ENCODE results near the gene PLXNA4.

PLXNA4 gene

DNA sequence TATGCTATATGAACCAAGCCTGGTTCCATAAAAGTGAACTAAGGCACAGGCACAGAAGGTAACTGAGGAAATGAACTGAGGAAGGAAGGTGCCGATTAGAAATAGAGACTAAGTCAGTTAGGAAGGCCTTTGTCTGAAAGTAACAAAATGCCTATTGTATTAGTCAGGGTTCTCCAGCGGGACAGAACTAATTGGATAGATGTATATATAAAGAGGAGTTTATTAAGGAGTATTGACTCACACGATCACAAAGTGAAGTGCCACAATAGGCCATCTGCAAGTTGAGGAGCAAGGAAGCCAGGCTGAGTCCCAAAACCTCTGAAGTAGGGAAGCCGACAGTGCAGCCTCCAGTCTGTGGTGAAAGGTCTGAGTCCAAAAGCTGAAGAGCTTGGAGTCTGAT is 13.9 kb upstream of the PLXNA4 start:
- DNase-seq (ENCODE audit: low read depth in 2 of 3, low spot score in 2 of 3) = no peak

DNA sequence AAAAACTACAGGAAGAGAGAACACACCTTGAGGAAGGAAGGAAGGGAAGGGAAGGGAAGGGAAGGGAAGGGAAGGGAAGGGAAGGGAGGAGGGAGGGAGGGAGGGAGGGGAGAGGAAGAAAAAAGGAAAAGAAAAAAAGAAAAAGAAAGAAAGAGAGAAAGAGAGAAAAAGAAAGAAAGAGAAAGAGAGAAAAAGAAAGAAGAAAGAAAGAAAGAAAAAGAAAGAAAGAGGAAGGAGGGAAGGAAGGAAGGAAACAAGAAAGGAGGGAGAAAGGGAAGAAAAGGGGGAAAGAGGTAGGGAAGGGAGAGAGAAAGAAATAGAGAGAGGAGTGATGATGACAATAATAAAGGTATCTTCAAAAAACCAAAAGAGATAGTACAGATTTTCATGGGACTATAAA is 12.3 kb upstream of the PLXNA4 start:
- DNase-seq (ENCODE audit: low read depth in 2 of 3, low spot score in 2 of 3) = no peak

DNA sequence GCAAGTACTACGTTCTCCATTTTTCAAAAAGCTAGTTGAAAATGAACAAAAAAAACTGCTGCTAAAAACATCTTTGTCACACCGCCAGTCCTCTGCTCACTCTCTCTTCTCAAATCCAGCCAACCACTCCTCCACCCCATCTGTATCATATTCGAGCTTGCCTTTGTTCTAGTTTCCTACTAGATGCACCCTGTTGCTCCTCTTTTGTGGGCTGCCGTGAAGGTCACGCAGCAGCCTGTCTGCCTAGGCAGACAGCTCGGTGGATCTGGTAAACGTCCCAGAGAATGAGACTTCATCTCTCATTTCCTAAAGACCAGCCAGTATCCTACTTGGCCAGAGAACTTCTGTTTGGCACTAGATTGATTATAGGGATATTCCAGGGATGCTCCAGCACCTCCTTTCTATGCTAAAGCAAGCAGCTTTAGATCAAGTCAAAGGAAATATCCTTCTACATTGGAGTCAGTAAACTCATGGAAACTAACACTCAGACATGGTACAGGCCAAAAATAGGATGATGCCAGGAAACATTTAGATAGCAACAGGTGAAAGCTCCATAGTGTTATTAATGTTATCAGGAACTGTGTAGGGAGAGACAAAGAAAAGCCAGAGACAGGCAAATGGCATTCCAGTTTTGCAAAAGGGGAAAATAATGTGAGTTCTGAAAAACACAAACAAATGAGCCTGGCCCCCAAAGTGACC is 8.7 kb upstream of the PLXNA4 start:
- DNase-seq (ENCODE audit: low read depth in 2 of 3, low spot score in 2 of 3) = no peak

DNA sequence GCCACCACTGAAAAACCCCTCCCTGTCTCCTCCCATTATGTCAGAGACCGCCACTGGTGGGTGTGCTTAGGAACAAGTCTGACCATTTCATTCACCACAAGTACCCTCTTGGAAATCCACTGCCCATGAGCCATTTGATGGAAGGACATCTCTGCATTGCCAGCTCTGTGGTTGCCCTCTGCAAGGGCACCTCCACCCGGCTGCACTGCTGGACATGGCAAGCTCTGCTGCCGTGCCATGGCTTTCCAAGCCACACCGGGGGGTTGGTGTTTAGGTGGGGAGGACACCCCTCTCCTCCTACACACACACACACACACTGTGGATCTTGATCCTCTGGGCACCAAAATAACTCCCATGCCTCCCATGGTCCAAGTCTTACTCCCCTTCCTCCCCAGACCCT is 5.2 kb upstream of the PLXNA4 start:
- DNase-seq (ENCODE audit: low read depth in 2 of 3, low spot score in 2 of 3) = no peak

DNA sequence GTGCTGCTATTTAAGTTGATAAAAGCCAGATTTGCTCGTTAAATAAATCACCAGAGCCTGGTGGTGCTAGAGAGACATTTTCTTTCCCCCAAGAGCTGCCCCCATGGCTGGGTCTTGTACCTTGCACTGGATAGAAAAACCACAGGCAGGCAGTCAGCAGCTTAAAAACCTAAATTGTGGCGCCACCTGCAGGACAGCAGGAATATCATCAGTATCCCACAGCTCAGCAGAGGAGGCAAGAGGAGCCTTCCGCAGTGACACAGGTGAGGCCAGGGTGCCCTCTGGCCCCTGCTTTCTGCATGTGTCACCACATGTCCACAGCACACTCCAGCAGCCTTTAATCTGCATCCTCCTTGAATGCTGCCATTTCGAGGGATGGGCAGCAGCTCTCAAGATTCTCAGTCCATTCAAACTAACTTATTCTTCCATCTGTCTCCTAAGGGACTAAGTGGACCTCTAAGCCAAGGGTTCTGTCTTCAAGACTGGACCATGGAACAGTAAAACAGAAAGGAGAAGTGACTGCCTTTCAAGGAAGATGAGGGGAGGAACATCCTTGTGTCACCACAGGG is 4.5 kb upstream of the PLXNA4 start:
- DNase-seq (ENCODE audit: low read depth in 2 of 3, low spot score in 2 of 3) = peak in 1 of 3 experiments; percentile 40

GRCh38 chr7:132580277-132580676 is 4.0 kb upstream of the PLXNA4 start:
- DNase-seq (ENCODE audit: low read depth in 2 of 3, low spot score in 2 of 3) = no peak

GRCh38 chr7:132579260-132579899 is 3.1 kb upstream of the PLXNA4 start:
- no peak for DNase-seq (ENCODE audit: low read depth in 2 of 3, low spot score in 2 of 3)

GRCh38 chr7:132578826-132579225 is 2.6 kb upstream of the PLXNA4 start:
- DNase-seq (ENCODE audit: low read depth in 2 of 3, low spot score in 2 of 3) = no peak

- DNase-seq (ENCODE audit: low read depth in 2 of 3, low spot score in 2 of 3) = no peak
Observed at GRCh38 chr7:132578050-132578370, 1.7 kb upstream of the PLXNA4 start.

DNA sequence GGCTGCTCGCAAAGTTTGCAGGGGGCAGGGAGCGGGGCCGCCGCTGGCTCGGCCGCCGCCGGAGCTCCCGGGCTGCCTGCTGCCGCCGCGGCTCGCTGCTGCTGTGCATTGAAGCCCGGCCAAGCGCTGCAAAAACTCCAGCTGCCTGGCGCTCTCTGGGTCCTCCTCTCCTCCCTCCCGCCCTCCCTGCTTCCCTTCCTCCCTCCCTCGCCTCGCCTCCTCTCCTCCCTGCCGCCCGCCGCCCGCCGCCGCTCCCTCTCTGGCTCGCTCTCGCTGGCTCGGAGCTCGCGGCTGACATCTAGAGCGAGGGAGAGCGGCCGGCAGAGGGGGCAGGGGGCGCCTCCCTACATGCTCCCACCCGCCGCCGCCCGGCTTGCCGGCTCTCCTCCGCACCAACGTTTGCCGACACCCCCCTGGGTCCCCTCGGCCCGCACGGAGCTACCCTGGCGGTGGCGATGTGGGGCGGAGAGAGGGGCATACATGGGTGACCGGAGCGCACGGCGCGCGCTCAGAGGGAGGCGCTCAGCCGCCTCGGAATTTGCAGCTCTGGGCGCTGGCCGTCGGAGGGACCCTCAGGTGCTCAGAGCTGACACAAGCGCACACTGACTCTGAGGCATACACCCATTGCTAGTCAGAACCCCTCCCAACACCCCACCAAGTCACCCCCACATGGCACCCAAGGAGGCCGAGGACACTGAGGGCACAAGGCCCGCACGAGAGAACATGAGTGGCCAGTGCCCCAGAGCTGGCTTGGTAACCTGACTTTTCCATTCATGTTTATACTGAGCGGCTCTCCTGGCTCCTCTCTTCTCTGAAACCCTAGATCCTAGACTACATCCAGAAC is 1.2 kb upstream of the PLXNA4 start:
- DNase-seq (ENCODE audit: low read depth in 2 of 3, low spot score in 2 of 3) = no peak

DNA sequence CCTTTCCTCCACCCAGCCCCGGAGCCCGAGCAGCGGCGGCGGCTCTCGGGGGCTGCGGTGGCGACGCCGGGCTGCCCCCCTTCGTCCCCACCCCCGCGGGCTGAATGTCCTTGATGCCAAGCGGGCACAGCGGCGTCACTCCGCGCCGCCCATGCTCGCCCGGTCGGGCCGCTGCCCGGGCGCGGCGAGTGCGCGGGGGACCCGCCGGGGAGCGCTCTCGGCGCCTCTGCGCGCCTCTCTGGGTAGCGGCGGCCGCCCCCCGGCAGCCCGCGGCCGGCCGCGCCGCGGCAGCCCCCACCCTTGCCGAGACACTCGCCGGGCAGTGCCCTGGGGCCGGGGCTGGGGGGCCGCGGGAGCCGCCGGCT is 433 bp upstream of the PLXNA4 start:
- no peak for DNase-seq (ENCODE audit: low read depth in 2 of 3, low spot score in 2 of 3)

DNA sequence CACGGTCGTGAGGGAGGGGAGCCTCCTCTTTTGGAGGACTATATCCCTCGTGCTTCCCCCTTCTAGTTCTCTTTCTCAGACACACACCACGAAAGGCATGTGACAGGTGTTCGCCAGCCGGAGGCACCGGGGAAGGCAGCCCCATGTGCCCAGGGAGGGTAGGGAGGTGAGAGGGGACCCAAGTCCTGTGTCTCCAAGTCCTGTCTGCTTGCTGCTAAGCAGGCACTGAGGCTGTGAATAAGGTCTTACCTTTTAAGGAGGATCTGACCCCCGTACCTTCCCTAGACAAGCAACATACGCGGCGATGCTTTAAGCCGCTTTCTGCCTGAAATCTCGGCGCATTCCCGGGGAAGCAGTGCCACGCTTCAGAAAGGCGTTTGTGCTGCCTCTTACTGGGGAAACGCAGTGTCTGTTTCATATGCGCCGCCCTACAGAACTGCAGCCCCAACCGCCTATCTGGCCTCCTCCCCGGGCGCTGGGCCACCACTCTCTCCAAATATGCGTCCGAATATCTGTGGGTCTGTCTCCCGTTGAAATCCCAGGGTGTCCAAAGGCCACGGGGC is 770 bp downstream of the PLXNA4 start:
- no peak for DNase-seq (ENCODE audit: low read depth in 2 of 3, low spot score in 2 of 3)

DNA sequence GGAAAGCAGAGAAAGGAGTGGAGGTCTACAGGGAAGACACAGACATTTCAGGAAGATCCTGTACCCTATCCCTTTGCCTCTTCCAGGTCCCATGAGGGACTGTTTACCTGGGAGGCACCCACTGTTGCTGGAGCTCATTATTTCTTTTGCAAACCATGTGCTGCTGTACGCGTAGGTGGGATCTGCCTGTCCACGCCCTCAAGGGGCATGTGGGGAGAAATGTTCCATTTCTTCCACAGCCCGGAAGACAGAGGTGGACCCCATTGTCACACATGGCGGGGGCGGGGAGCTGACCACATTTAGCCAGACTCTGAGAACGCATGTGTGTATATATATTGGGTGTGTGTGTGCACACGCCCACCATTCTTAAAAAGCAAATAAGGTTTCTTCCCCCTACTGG is 2.0 kb downstream of the PLXNA4 start:
- no peak for DNase-seq (ENCODE audit: low read depth in 2 of 3, low spot score in 2 of 3)

- no peak for DNase-seq (ENCODE audit: low read depth in 2 of 3, low spot score in 2 of 3)
Observed at GRCh38 chr7:132573251-132573955, 2.9 kb downstream of the PLXNA4 start.

- no peak for DNase-seq (ENCODE audit: low read depth in 2 of 3, low spot score in 2 of 3)
Observed at GRCh38 chr7:132572526-132572925, 3.7 kb downstream of the PLXNA4 start.

- no peak for DNase-seq (ENCODE audit: low read depth in 2 of 3, low spot score in 2 of 3)
Observed at GRCh38 chr7:132571970-132572369, 4.3 kb downstream of the PLXNA4 start.

DNA sequence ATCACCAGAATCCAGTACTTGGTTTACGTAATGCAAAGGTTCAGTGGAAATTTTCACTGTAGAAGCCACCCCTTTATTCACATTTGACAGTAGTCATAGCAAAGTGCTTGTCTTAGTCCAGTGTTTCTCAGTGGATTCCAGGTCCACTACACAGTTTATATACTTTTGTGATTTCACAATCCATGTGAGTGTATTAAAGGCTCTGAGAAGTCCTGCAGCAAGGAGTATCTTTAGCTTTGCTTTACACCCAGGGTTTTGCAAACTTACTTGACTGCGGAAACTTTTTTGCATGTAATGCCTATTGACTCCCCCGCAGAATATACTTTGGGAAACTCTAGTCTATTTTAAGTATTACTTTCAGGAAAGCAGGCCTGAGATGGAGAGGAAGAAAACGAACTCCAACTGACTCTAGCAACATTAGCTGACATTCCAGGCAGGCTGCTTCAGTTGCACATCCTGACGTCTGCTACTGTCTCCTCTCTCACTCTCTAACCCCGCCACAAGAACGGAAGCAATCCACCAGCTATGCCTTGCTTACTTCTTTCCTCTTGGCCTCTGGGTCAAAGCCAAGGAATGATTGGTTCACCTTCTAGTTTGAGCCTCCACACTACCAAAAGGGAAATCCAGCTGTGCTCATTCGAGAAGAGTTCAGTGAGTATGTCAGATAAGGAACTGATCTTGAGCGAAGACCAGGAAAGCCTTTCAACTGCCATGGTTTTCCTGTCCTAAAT is 6.2 kb downstream of the PLXNA4 start:
- no peak for DNase-seq (ENCODE audit: low read depth in 2 of 3, low spot score in 2 of 3)

- DNase-seq (ENCODE audit: low read depth in 2 of 3, low spot score in 2 of 3) = no peak
Observed at GRCh38 chr7:132568962-132569361, 7.3 kb downstream of the PLXNA4 start.

GRCh38 chr7:132565885-132566284 is 10.4 kb downstream of the PLXNA4 start:
- no peak for DNase-seq (ENCODE audit: low read depth in 2 of 3, low spot score in 2 of 3)

DNA sequence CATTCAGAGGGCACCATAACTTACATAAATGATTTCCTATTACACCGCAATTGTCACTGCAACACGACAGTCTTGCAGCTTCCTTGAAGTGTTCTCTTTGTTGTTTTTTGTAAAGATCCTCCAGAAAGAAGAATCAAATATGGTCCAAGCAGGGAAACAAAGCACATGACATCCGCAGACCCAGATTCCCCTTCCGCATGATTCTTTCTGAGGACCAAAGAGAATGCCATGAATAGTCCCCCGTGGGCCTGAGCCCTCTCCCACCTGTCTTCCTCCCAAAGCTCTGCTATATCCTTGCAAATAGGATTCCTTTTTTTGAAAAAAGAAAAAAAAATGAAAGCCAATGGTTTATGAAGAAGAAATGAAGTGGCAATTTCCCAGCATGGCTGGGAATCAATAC is 10.8 kb downstream of the PLXNA4 start:
- no peak for DNase-seq (ENCODE audit: low read depth in 2 of 3, low spot score in 2 of 3)
